ENCODE data around the gene MCM6.

Gene MCM6

DNA sequence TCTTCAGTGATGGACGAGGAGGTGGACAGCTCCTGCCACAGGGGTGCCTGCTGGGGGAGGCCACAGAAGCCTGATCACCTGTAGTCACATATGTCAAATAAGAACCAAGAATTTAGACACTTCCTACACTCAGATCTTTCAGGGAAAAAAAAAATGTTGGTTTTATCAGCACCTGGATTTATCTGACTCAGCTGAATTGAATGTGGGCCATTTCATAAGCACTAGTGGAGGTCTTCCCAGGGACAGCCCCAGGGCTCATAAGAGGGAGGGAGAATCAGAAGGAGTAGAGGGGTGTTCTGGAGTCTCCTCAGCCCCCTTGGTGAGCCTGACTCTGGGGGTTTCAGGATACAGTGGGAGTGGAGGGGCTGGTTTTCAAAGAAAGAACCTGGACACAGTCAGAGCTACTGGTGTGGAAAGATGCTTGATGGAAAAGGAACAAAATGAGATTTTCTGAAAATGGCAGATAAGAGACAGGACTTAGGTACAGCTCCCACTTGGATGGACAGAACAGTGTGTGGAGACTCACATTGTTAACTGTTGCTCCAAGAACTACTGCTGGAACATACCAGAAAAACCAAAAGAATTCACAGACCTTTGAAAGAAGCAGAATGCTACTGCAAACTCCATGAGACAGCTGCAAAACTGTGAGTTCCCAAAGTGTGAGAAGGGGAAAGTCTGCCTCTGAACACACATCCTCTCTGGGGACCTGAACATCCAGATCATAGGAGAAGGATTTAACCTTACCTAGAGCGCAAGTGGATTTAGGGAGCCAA, 84.6 kb downstream of the MCM6 start:
- Histone ChIP-seq H3K4me1 (no peaks in the 10 kb centered on the region), H3K4me3 (ENCODE audit: low read depth, low read length) (no peak overlapping the region), H3K9me3 (no peaks in the 10 kb centered on the region), H3K27me3 (no peaks in the 10 kb centered on the region), H3K36me3 (no peaks in the 10 kb centered on the region)
- no peak for DNase-seq
- no peak for TF ChIP-seq CTCF (IDR thresholded peaks at IDR 0.05; ENCODE audit: low read depth, low read length)

GRCh38 chr2:135790423-135790822, 85.8 kb downstream of the MCM6 start:
- TF ChIP-seq CTCF (IDR thresholded peaks at IDR 0.05; ENCODE audit: low read depth, low read length): no peak
- Histone ChIP-seq H3K4me1 (no peaks in the 10 kb centered on the region), H3K9me3 (no peaks in the 10 kb centered on the region), H3K36me3 (no peaks in the 10 kb centered on the region), H3K4me3 (ENCODE audit: low read depth, low read length) (no peak overlapping the region), H3K27me3 (no peaks in the 10 kb centered on the region)
- no peak for DNase-seq

All from BE2C (cell line).